HepG2 (cell line): Measurements from ENCODE around the gene FTL. TPM values are rescaled to one million over a fixed set of nuclear protein-coding genes. Genes with fewer than 3 reads are reported as not detected.
A peak's percentile ranks its signal among the peaks of the same experiment; 100 is the strongest.

ENCODE experiments used
- CBX5 ChIP-seq: sonication (generic); formaldehyde crosslinking; IDR thresholded peaks from 2 replicates; pipeline ENCODE4 v1.4.0; 2020; ENCODE audit warnings: missing genetic modification reagents, borderline replicate concordance
- ETV6 ChIP-seq: sonication (generic); formaldehyde crosslinking; conservative IDR thresholded peaks from 2 replicates; pipeline ENCODE4 v1.4.0; 2020; ENCODE audit warnings: missing genetic modification reagents
- HCFC1 ChIP-seq: fragments of 150-350 bp; IDR thresholded peaks from 2 replicates; pipeline ENCODE4 v1.6.1; 2014; ENCODE audit warnings: low read depth, low read length
- KDM3A ChIP-seq: IDR thresholded peaks from 2 replicates; pipeline ENCODE4 v1.6.1; 2018; ENCODE audit warnings: low read depth, missing compliant biosample characterization
- MAFF ChIP-seq: IDR thresholded peaks from 2 replicates; pipeline ENCODE4 v1.6.1; 2011; ENCODE audit warnings: low read depth, low read length, improper control_type of control experiment
- PAF1 ChIP-seq: IDR thresholded peaks from 2 replicates; pipeline ENCODE4 v1.6.1; 2016; ENCODE audit warnings: missing genetic modification reagents, missing compliant biosample characterization
- REL ChIP-seq: sonication (generic); formaldehyde crosslinking; conservative IDR thresholded peaks from 2 replicates; pipeline ENCODE4 v1.8.0; 2022; ENCODE audit warnings: mild to moderate bottlenecking, missing genetic modification reagents, moderate library complexity
- RXRB ChIP-seq: IDR thresholded peaks from 2 replicates; pipeline ENCODE4 v1.6.1; 2016; ENCODE audit warnings: borderline replicate concordance, missing genetic modification reagents, missing compliant biosample characterization
- YEATS2 ChIP-seq: sonication (generic); formaldehyde crosslinking; IDR thresholded peaks from 2 replicates; pipeline ENCODE4 v1.4.0; 2020; ENCODE audit warnings: missing genetic modification reagents, borderline replicate concordance
- ZNF143 ChIP-seq: sonication (generic); formaldehyde crosslinking; IDR thresholded peaks from 2 replicates; pipeline ENCODE4 v1.4.0; 2020; ENCODE audit warnings: missing genetic modification reagents
- ZNF543 ChIP-seq: sonication (generic); formaldehyde crosslinking; IDR thresholded peaks from 2 replicates; pipeline ENCODE4 v1.4.0; 2020; ENCODE audit warnings: mild to moderate bottlenecking, missing genetic modification reagents
- ZSCAN21 ChIP-seq: sonication (generic); formaldehyde crosslinking; IDR thresholded peaks from 2 replicates; pipeline ENCODE4 v1.8.0; 2022; ENCODE audit warnings: mild to moderate bottlenecking, missing genetic modification reagents, moderate library complexity, borderline replicate concordance
- polyA plus RNA-seq, 8 experiments: library from polyadenylated mRNA; depleted of rRNA in 3 of 8; stranded (reverse) in 7 of 8; unstranded in 1 of 8; fragments of >200 nt; fragmentation: Illumina TruSeq in 4 of 8; extraction: Trizol in 4 of 8; gene quantifications; 2 replicates each; pipeline versions ENCODE4 v1.2.1 to v1.2.3, GENCODE V29; 2011 to 2016; ENCODE audit warnings: low read depth in 4 of 8, missing spikeins in 1 of 8, mixed read lengths in 1 of 8; ENCODE audit not compliant: insufficient read depth in 1 of 8
- total RNA-seq, 5 experiments: library from RNA; depleted of rRNA; stranded (reverse); fragments of >200 nt; fragmentation: Illumina TruSeq; extraction: Trizol; gene quantifications; 2 replicates each; pipeline ENCODE4 v1.2.3, GENCODE V29; 2016; ENCODE audit warnings: low read depth in 1 of 5
- TF ChIP-seq, protein P1 (sequence below), 2 experiments: sonication (generic) in 1 of 2; formaldehyde crosslinking in 1 of 2; IDR thresholded peaks; 2 replicates each; pipeline versions ENCODE4 v1.4.0 to v1.6.1; 2016 to 2020; ENCODE audit warnings: borderline replicate concordance in 1 of 2, low read depth in 1 of 2, mild to moderate bottlenecking in 1 of 2, missing genetic modification reagents in 1 of 2
- TF ChIP-seq, protein P2 (sequence below): sonication (generic); formaldehyde crosslinking; IDR thresholded peaks from 2 replicates; pipeline ENCODE4 v1.4.0; 2020; ENCODE audit warnings: mild to moderate bottlenecking, missing genetic modification reagents, borderline replicate concordance
- TF ChIP-seq, protein P3 (sequence below): sonication (generic); formaldehyde crosslinking; IDR thresholded peaks from 2 replicates; pipeline ENCODE4 v1.4.0; 2020; ENCODE audit warnings: mild to moderate bottlenecking, missing genetic modification reagents
- TF ChIP-seq, protein P4 (sequence below): sonication (generic); formaldehyde crosslinking; IDR thresholded peaks from 2 replicates; pipeline ENCODE4 v1.5.0; 2020; ENCODE audit warnings: mild to moderate bottlenecking, missing genetic modification reagents, borderline replicate concordance
- TF ChIP-seq, protein P5 (sequence below): fragments of 450-650 bp; IDR thresholded peaks from 2 replicates; pipeline ENCODE4 v1.6.1; 2017

Gene FTL
- total and polyA plus RNA-seq, 2 of the 13 experiments (the other 11 are each of a cell fraction or from before 2014, with no cell fraction given), result 2,721 to 8,800 TPM

DNA sequence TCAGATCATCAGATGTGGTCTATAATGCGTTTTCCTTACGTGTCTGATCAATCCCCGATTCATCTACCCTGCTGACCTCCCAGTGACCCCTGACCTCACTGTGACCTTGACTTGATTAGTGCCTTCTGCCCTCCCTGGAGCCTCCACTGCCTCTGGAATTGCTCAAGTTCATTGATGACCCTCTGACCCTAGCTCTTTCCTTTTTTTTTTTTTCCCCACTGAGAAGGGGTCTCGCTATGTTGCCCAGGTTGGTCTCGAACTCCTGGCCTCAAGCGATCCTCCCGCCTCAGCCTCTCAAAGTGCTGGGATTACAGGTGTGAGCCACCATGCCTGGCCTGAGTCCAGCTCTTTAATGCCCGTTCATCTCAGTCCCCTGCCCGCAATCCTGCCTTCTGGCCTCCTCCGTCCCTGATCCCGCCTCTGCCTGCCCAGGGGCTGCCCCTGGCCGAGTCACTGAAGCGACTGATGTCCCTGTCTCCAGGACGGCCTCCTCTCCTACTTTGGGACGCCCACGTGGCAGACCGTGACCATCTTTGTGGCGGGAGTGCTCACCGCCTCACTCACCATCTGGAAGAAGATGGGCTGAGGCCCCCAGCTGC is 4.0 kb upstream of the FTL start (continued):
- TF ChIP-seq KDM3A (CRISPR knock-in tag) (no peak), RXRB (CRISPR knock-in tag) (peak; percentile 40; the same call in 1 of the 2 replicates), MAFF (no peak), ZNF543 (CRISPR knock-in tag) (peak; percentile 100), ETV6 (CRISPR knock-in tag) (no peak), PAF1 (CRISPR knock-in tag) (no peak), ZNF143 (CRISPR knock-in tag) (no peak), CBX5 (CRISPR knock-in tag) (peak; percentile 58; the same call in 1 of the 2 replicates), REL (CRISPR knock-in tag) (no peak), YEATS2 (CRISPR knock-in tag) (no peak), ZSCAN21 (CRISPR knock-in tag) (peak; percentile 32; the same call in 1 of the 2 replicates), HCFC1 (no peak)
- TF ChIP-seq, protein P1, sequence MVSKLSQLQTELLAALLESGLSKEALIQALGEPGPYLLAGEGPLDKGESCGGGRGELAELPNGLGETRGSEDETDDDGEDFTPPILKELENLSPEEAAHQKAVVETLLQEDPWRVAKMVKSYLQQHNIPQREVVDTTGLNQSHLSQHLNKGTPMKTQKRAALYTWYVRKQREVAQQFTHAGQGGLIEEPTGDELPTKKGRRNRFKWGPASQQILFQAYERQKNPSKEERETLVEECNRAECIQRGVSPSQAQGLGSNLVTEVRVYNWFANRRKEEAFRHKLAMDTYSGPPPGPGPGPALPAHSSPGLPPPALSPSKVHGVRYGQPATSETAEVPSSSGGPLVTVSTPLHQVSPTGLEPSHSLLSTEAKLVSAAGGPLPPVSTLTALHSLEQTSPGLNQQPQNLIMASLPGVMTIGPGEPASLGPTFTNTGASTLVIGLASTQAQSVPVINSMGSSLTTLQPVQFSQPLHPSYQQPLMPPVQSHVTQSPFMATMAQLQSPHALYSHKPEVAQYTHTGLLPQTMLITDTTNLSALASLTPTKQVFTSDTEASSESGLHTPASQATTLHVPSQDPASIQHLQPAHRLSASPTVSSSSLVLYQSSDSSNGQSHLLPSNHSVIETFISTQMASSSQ (IDR thresholded peaks at IDR 0.05; ENCODE audit: low read depth), result 0 out of 2 replicates have a peak, but pooled peaks have one; percentile 26
- TF ChIP-seq, protein P1 (CRISPR knock-in tag; IDR thresholded peaks at IDR 0.05; ENCODE audit: borderline replicate concordance), result no peak
- TF ChIP-seq, protein P2, sequence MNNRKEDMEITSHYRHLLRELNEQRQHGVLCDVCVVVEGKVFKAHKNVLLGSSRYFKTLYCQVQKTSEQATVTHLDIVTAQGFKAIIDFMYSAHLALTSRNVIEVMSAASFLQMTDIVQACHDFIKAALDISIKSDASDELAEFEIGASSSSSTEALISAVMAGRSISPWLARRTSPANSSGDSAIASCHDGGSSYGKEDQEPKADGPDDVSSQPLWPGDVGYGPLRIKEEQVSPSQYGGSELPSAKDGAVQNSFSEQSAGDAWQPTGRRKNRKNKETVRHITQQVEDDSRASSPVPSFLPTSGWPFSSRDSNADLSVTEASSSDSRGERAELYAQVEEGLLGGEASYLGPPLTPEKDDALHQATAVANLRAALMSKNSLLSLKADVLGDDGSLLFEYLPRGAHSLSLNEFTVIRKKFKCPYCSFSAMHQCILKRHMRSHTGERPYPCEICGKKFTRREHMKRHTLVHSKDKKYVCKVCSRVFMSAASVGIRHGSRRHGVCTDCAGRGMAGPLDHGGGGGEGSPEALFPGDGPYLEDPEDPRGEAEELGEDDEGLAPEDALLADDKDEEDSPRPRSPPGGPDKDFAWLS (CRISPR knock-in tag), result no peak
- TF ChIP-seq, protein P3, sequence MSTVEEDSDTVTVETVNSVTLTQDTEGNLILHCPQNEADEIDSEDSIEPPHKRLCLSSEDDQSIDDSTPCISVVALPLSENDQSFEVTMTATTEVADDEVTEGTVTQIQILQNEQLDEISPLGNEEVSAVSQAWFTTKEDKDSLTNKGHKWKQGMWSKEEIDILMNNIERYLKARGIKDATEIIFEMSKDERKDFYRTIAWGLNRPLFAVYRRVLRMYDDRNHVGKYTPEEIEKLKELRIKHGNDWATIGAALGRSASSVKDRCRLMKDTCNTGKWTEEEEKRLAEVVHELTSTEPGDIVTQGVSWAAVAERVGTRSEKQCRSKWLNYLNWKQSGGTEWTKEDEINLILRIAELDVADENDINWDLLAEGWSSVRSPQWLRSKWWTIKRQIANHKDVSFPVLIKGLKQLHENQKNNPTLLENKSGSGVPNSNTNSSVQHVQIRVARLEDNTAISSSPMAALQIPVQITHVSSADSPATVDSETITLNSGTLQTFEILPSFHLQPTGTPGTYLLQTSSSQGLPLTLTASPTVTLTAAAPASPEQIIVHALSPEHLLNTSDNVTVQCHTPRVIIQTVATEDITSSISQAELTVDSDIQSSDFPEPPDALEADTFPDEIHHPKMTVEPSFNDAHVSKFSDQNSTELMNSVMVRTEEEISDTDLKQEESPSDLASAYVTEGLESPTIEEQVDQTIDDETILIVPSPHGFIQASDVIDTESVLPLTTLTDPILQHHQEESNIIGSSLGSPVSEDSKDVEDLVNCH, result no peak
- TF ChIP-seq, protein P4, sequence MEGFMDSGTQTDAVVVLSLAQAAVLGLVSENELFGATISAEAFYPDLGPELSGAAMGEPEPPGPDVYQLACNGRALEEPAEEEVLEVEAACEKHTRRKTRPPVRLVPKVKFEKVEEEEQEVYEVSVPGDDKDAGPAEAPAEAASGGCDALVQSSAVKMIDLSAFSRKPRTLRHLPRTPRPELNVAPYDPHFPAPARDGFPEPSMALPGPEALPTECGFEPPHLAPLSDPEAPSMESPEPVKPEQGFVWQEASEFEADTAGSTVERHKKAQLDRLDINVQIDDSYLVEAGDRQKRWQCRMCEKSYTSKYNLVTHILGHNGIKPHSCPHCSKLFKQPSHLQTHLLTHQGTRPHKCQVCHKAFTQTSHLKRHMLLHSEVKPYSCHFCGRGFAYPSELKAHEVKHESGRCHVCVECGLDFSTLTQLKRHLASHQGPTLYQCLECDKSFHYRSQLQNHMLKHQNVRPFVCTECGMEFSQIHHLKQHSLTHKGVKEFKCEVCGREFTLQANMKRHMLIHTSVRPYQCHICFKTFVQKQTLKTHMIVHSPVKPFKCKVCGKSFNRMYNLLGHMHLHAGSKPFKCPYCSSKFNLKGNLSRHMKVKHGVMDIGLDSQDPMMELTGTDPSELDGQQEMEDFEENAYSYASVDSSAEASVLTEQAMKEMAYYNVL (CRISPR knock-in tag), result no peak; the same call in 1 of the 2 replicates
- TF ChIP-seq, protein P5, sequence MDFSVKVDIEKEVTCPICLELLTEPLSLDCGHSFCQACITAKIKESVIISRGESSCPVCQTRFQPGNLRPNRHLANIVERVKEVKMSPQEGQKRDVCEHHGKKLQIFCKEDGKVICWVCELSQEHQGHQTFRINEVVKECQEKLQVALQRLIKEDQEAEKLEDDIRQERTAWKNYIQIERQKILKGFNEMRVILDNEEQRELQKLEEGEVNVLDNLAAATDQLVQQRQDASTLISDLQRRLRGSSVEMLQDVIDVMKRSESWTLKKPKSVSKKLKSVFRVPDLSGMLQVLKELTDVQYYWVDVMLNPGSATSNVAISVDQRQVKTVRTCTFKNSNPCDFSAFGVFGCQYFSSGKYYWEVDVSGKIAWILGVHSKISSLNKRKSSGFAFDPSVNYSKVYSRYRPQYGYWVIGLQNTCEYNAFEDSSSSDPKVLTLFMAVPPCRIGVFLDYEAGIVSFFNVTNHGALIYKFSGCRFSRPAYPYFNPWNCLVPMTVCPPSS, result no peak
